HEK293T (cell line): ENCODE data around the gene ELF5.

Source experiments
- BHLHE40 ChIP-seq: fragments of 450-650 bp; IDR thresholded peaks from 2 replicates; pipeline ENCODE4 v1.6.1; 2016; ENCODE audit warnings: mild to moderate bottlenecking, moderate library complexity, borderline replicate concordance
- CTBP1 ChIP-seq: fragments of 450-650 bp; IDR thresholded peaks from 2 replicates; pipeline ENCODE4 v1.6.1; 2016; ENCODE audit warnings: borderline replicate concordance
- FOXA1 ChIP-seq: fragments of 450-650 bp; IDR thresholded peaks from 2 replicates; pipeline ENCODE4 v1.6.1; 2016; ENCODE audit warnings: mild to moderate bottlenecking
- FOXK2 ChIP-seq: fragments of 450-650 bp; IDR thresholded peaks from 2 replicates; pipeline ENCODE4 v1.6.1; 2016; ENCODE audit warnings: mild to moderate bottlenecking
- FOXM1 ChIP-seq: fragments of 450-650 bp; IDR thresholded peaks from 2 replicates; pipeline ENCODE4 v1.6.1; 2017; ENCODE audit warnings: mild to moderate bottlenecking, borderline replicate concordance
- LEF1 ChIP-seq: fragments of 450-650 bp; IDR thresholded peaks from 2 replicates; pipeline ENCODE4 v1.6.1; 2017; ENCODE audit warnings: mild to moderate bottlenecking, borderline replicate concordance
- NFRKB ChIP-seq: fragments of 450-650 bp; IDR thresholded peaks from 2 replicates; pipeline ENCODE4 v1.6.1; 2016; ENCODE audit warnings: mild to moderate bottlenecking, moderate library complexity
- SP1 ChIP-seq: fragments of 450-650 bp; IDR thresholded peaks from 2 replicates; pipeline ENCODE4 v1.6.1; 2017
- SUZ12 ChIP-seq: fragments of 450-650 bp; IDR thresholded peaks from 2 replicates; pipeline ENCODE4 v1.6.1; 2016; ENCODE audit warnings: mild to moderate bottlenecking
- TF ChIP-seq, protein P1 (sequence below): fragments of 450-650 bp; IDR thresholded peaks from 2 replicates; pipeline ENCODE4 v1.6.1; 2016

- TF ChIP-seq, protein P1, sequence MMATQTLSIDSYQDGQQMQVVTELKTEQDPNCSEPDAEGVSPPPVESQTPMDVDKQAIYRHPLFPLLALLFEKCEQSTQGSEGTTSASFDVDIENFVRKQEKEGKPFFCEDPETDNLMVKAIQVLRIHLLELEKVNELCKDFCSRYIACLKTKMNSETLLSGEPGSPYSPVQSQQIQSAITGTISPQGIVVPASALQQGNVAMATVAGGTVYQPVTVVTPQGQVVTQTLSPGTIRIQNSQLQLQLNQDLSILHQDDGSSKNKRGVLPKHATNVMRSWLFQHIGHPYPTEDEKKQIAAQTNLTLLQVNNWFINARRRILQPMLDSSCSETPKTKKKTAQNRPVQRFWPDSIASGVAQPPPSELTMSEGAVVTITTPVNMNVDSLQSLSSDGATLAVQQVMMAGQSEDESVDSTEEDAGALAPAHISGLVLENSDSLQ = no peak
- TF ChIP-seq FOXA1 (no peak), SP1 (no peak), FOXM1 (no peak), NFRKB (no peak), FOXK2 (no peak), LEF1 (no peak), BHLHE40 (no peak), CTBP1 (no peak), SUZ12 (no peak)
Measured at GRCh38 chr11:34546511-34547209, 33.1 kb upstream of the ELF5 start.
